Epithelial cell of proximal tubule (primary cell): Measurements from ENCODE around the gene ITPR1. TPM values are rescaled to one million over a fixed set of nuclear protein-coding genes. Genes with fewer than 3 reads are reported as not detected.

Source experiments
- DNase-seq: peaks from one replicate; pipeline ENCODE4 v3.0.0-alpha.2; 2011; ENCODE audit warnings: low read depth
- H3K4me3 ChIP-seq: 2 replicates; pipeline ENCODE4 v1.5.1; 2011; ENCODE audit warnings: low read depth, mild to moderate bottlenecking, low read length
- total RNA-seq: library from RNA; depleted of rRNA; stranded (reverse); fragments of >200 nt; gene quantifications from 2 replicates; pipeline ENCODE4 v1.2.3, GENCODE V29; 2015
- TF ChIP-seq, protein P1 (sequence below): conservative IDR thresholded peaks from 2 replicates; pipeline ENCODE4 v1.5.1; 2012; ENCODE audit warnings: low read depth, mild to moderate bottlenecking, low read length

ITPR1 gene
- total RNA-seq, 1 donor from 2014 or later = 4.6 TPM

DNA sequence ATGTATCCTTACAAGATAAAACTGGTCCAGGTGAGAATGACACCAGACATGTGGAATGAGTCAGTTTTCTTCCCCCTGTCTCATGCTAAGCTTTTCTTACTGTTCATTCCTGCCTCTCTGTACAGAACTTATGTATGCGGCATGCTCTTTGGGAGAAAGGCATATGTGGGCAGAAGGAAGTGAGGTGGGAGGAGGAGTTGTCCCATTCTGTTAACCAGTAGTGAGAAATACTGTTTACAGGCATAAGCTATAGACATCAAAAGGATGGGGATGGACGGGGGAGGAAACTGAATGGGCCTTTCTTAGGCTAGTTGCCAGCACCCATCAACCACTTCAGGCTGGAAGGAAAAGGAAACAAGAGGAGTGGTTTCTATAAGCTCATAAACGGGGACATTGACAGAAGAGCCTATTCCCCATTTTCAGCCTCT lies 342.5 kb downstream of the ITPR1 start:
- H3K4me3 ChIP-seq = no peak overlapping the region
- no peak for DNase-seq
- TF ChIP-seq, protein P1, sequence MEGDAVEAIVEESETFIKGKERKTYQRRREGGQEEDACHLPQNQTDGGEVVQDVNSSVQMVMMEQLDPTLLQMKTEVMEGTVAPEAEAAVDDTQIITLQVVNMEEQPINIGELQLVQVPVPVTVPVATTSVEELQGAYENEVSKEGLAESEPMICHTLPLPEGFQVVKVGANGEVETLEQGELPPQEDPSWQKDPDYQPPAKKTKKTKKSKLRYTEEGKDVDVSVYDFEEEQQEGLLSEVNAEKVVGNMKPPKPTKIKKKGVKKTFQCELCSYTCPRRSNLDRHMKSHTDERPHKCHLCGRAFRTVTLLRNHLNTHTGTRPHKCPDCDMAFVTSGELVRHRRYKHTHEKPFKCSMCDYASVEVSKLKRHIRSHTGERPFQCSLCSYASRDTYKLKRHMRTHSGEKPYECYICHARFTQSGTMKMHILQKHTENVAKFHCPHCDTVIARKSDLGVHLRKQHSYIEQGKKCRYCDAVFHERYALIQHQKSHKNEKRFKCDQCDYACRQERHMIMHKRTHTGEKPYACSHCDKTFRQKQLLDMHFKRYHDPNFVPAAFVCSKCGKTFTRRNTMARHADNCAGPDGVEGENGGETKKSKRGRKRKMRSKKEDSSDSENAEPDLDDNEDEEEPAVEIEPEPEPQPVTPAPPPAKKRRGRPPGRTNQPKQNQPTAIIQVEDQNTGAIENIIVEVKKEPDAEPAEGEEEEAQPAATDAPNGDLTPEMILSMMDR = no peak

DNA sequence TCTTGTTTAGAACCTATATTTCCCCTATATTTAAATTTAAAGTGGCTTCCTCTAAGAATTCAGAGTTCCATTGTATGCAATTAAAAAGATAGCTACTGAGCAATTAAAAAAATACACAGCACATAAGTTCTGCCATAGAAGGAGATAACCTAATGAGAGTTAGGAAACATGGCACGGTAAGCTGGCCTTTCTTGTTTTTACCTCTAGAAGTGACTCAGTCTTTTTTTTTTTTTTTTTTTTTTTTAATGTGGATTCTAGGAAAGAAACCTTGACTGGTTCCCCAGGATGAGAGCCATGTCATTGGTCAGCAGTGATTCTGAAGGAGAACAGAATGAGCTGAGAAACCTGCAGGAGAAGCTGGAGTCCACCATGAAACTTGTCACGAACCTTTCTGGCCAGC lies 343.4 kb downstream of the ITPR1 start:
- DNase-seq = no peak
- no peak overlapping the region for H3K4me3 ChIP-seq
- TF ChIP-seq, protein P1 = no peak

DNA sequence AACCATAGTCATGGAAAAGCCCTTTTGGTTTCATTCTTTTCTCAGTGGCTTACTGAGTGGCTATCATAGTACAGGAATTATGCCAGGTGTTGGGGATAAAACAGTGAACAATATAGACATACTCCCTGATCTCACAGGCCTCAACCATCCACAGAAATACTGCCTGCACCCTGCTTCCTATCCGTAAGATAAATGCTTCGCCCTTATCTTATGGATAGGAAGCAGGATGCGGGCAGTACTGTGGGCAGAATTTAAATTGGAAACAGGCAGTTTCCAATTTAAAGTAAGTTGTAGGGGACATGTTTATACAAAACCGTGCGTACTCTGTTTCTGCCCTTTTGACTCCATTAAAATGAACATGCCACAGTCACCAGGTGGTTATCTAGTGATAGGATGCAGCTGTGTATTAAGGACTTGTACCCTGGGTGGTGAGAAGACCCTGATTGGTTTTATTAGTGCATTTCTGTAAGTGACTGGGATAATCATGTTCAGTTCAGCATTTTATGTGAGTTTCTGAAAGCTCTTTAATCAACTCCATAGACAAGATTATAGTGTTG lies 344.3 kb downstream of the ITPR1 start:
- TF ChIP-seq, protein P1 = no peak
- no peak overlapping the region for H3K4me3 ChIP-seq
- DNase-seq = no peak

DNA sequence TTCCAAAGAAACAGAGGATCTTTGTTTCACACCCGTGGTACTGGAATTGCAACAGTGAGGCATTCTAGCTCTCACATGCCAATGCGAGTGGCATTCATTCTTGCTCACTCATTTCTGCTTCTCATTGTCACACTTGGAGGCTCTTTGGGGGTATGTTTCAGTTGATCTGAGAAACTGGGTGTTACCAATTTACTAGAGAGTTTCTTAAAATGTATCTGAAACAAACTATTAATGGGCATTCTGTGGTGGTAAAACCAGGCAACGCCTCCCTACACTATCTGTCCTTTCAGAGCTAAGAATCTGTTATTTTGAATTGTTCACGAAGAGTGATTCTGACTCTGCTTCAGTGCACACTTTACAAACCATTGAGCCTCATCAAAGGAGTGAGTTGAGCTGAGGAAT lies 345.5 kb downstream of the ITPR1 start:
- TF ChIP-seq, protein P1 = no peak
- DNase-seq = no peak
- no peak overlapping the region for H3K4me3 ChIP-seq

DNA sequence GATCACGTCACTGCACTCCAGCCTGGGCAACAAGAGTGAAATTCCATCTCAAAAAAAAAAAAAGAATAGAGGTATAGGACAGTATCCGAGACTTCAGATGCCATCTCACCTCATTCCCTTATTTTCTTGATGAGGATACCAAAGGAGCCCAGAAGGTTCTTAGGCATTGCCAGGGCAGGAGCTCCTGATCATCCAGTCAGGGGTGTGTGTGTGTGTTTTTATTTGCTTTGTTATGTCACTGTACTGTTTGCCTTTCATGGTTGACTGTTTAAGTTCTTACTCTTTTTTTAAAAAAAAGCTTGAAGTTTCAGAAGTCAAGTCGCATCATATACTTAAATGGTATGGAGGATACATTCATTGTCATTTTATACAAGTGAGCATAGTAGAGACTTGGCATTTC lies 346.1 kb downstream of the ITPR1 start:
- TF ChIP-seq, protein P1 = no peak
- no peak overlapping the region for H3K4me3 ChIP-seq
- DNase-seq = no peak

GRCh38 chr3:4841225-4841624 lies 348.1 kb downstream of the ITPR1 start:
- peak; percentile 47 for DNase-seq
- TF ChIP-seq, protein P1 = no peak
- no peak overlapping the region for H3K4me3 ChIP-seq

- TF ChIP-seq, protein P1 = no peak
- H3K4me3 ChIP-seq = no peak overlapping the region
- DNase-seq = no peak
Measured at GRCh38 chr3:4841776-4842440, 348.8 kb downstream of the ITPR1 start.
